CD8-positive, alpha-beta memory T cell (primary cell): Measurements from ENCODE around the gene ACRV1. TPM values are rescaled to one million over a fixed set of nuclear protein-coding genes. Genes with fewer than 3 reads are reported as not detected.
"Not testable (repeated sequence)": the region's sequence is repeated elsewhere in the genome, so short reads cannot be mapped to it uniquely, and the experiment has no call there.

ENCODE experiments used
- CTCF ChIA-PET: fragments of 350-600 bp; sonication (Branson Sonifier 250); formaldehyde crosslinking; loops from one replicate; lab custom pipeline; 2021; ENCODE audit warnings: antibody characterized with exemption; lab: Charles Lee
- POLR2A ChIA-PET: fragments of 350-600 bp; sonication (Branson Sonifier 250); formaldehyde crosslinking; loops from one replicate; lab custom pipeline; 2021; ENCODE audit warnings: antibody characterized with exemption; lab: Charles Lee
- DNase-seq, 5 donors: peaks; one replicate each; pipeline versions ENCODE4 v3.0.0 to v3.0.0-alpha.2; 2020 to 2022; ENCODE audit warnings: mixed read lengths in 1 of 5
- H3K27ac ChIP-seq: one replicate; pipeline ENCODE4 v1.7.0; 2013; ENCODE audit warnings: low read depth, mild to moderate bottlenecking, low read length, moderate library complexity
- H3K27me3 ChIP-seq: 2 replicates; pipeline ENCODE4 v1.7.0; 2013; ENCODE audit warnings: low read length, mild to moderate bottlenecking; ENCODE audit not compliant: insufficient read depth, poor library complexity, severe bottlenecking
- H3K36me3 ChIP-seq: 2 replicates; pipeline ENCODE4 v1.7.0; 2013; ENCODE audit warnings: mild to moderate bottlenecking, low read length, moderate library complexity; ENCODE audit not compliant: insufficient read depth
- H3K4me1 ChIP-seq: 2 replicates; pipeline ENCODE4 v1.7.0; 2013; ENCODE audit warnings: mild to moderate bottlenecking, low read length, moderate library complexity; ENCODE audit not compliant: insufficient read depth
- H3K4me3 ChIP-seq: 2 replicates; pipeline ENCODE4 v1.7.0; 2013; ENCODE audit warnings: mild to moderate bottlenecking, low read length
- H3K9me3 ChIP-seq: 2 replicates; pipeline ENCODE4 v1.7.0; 2013; ENCODE audit warnings: mild to moderate bottlenecking, low read length
- H3K27ac Mint-ChIP-seq, 8 donors: one replicate each; pipeline ENCODE4 v1.8.0; 2020 to 2021; ENCODE audit warnings: mixed read lengths in 8 of 8, mild to moderate bottlenecking in 6 of 8, inconsistent platforms in 3 of 8, moderate library complexity in 3 of 8
- H3K27me3 Mint-ChIP-seq, 2 donors: one replicate each; pipeline ENCODE4 v1.8.0; 2020 to 2021; ENCODE audit warnings: mixed read lengths in 2 of 2, mild to moderate bottlenecking in 1 of 2, moderate library complexity in 1 of 2
- H3K36me3 Mint-ChIP-seq, 3 donors: one replicate each; pipeline ENCODE4 v1.8.0; 2020 to 2021; ENCODE audit warnings: mixed read lengths in 3 of 3, inconsistent platforms in 1 of 3, mild to moderate bottlenecking in 1 of 3
- H3K4me1 Mint-ChIP-seq, 3 donors: one replicate each; pipeline ENCODE4 v1.8.0; 2020 to 2021; ENCODE audit warnings: mixed read lengths in 3 of 3, inconsistent platforms in 1 of 3, mild to moderate bottlenecking in 1 of 3
- H3K4me3 Mint-ChIP-seq, 7 donors: one replicate each; pipeline ENCODE4 v1.8.0; 2020 to 2021; ENCODE audit warnings: mixed read lengths in 7 of 7, mild to moderate bottlenecking in 6 of 7, moderate library complexity in 4 of 7, inconsistent platforms in 2 of 7
- H3K9me3 Mint-ChIP-seq, 5 donors: one replicate each; pipeline ENCODE4 v1.8.0; 2020 to 2022; ENCODE audit warnings: mixed read lengths in 5 of 5, mild to moderate bottlenecking in 3 of 5, moderate library complexity in 2 of 5, inconsistent platforms in 1 of 5
- polyA plus RNA-seq: library from polyadenylated mRNA; unstranded; fragments of 300-500 nt; fragmentation: Illumina TruSeq; gene quantifications from one replicate; pipeline ENCODE4 v1.2.3, GENCODE V29; 2021
- total RNA-seq, 2 experiments: library from RNA; stranded (reverse); gene quantifications; one replicate each; pipeline ENCODE4 v1.2.3, GENCODE V29; 2021

ACRV1 gene
- not detected for total RNA-seq
- polyA plus RNA-seq = not detected

- no peak within 1 kb of the TSS for H3K4me3 ChIP-seq
- Mint-ChIP-seq H3K27me3 (no peaks in the 10 kb centered on the region), H3K27ac (no peak within 1 kb of the TSS), H3K4me1 (no peaks in the 10 kb centered on the region), H3K36me3 (no peaks in the 10 kb centered on the region), H3K4me3 (no peak within 1 kb of the TSS), H3K9me3 (no peaks in the 10 kb centered on the region)
- DNase-seq = no peak
- no peaks in the 10 kb centered on the region for H3K4me1 ChIP-seq
- H3K27me3 ChIP-seq = no peaks in the 10 kb centered on the region
- ChIA-PET POLR2A (no interaction called here), CTCF (interaction anchor here (1.2 kb wide), 1 partner anchor 10 kb away, joined by 3 read pairs; no protein-coding TSS in a partner anchor)
- H3K36me3 ChIP-seq = no peaks in the 10 kb centered on the region
- no peak within 1 kb of the TSS for H3K27ac ChIP-seq
- H3K9me3 ChIP-seq = no peaks in the 10 kb centered on the region
Observed at GRCh38 chr11:125680747-125681146, at the start of gene ACRV1. Gene ACRV1 (minus strand): TSS chr11:125680847. CDS start chr11:125680780, 67 bp downstream.

DNA sequence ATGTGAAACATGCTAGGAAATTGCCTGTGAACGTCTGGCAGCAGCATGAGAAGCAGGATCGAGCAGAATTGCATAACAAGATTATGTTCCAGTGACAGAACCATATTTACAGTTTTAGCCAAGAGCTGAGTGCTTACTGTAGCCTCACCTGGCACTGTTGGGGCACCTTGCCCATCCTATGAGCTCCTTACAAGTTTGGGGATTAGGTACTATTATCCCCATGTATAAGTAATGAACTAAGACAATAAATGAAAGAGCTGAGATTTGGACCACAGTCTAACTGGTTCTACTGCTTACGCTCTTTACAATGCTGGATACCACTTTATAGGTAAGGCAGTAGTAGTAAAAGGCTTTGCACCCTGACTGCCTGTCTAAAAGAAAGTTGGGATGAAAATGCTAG is 48.3 kb upstream of the ACRV1 start:
- H3K4me3 Mint-ChIP-seq = no peak overlapping the region
- no peaks in the 10 kb centered on the region for H3K4me1 Mint-ChIP-seq
- no peak overlapping the region for H3K27ac Mint-ChIP-seq
- H3K27me3 Mint-ChIP-seq = peaks cover 4 to 18% of the 10 kb centered on the region in 2 donors
- POLR2A ChIA-PET = no interaction called here
- Histone ChIP-seq H3K4me3 (no peak overlapping the region), H3K27ac (no peak overlapping the region), H3K9me3 (no peaks in the 10 kb centered on the region), H3K27me3 (peaks cover 7% of the 10 kb centered on the region), H3K4me1 (no peaks in the 10 kb centered on the region), H3K36me3 (no peaks in the 10 kb centered on the region)
- peaks cover 0 to 2% (median 0%) of the 10 kb centered on the region in 3 donors for H3K36me3 Mint-ChIP-seq
- H3K9me3 Mint-ChIP-seq = peaks cover 0 to 2% (median 0%) of the 10 kb centered on the region in 5 donors
- DNase-seq = no peak
- CTCF ChIA-PET = no interaction called here

DNA sequence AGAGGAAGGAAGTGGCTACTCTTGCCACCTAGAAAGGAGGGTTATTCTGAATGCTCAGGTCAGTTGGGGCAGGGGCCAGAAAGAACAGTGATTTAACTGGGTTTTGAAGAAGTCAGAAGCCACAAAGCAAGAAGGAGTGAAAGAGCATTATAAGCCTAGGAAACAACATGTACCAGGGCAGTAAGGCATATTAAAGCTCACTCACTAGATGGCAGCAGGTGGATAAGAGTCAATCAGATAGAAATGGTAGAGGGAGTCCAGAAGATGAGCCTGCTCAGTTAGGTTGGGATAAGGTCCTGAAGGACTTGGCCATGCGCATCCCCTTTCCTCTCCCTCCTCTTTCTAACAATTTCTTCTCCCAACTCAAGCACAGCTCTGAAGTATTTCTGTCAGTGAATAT is 43.5 kb upstream of the ACRV1 start:
- no peaks in the 10 kb centered on the region for H3K4me1 ChIP-seq
- Mint-ChIP-seq H3K4me3 (no peak overlapping the region), H3K4me1 (no peaks in the 10 kb centered on the region), H3K27ac (no peak overlapping the region), H3K27me3 (peaks cover 6 to 49% of the 10 kb centered on the region in 2 donors), H3K9me3 (no peaks in the 10 kb centered on the region), H3K36me3 (peaks cover 0 to 2% (median 0%) of the 10 kb centered on the region in 3 donors)
- H3K4me3 ChIP-seq = no peak overlapping the region
- DNase-seq = no peak
- POLR2A ChIA-PET = no interaction called here
- CTCF ChIA-PET = no interaction called here
- no peaks in the 10 kb centered on the region for H3K27me3 ChIP-seq
- H3K27ac ChIP-seq = no peak overlapping the region
- no peaks in the 10 kb centered on the region for H3K36me3 ChIP-seq
- no peaks in the 10 kb centered on the region for H3K9me3 ChIP-seq

- Mint-ChIP-seq H3K4me1 (no peaks in the 10 kb centered on the region), H3K27me3 (peaks cover 6 to 49% of the 10 kb centered on the region in 2 donors), H3K4me3 (no peak overlapping the region), H3K9me3 (peaks cover 0 to 4% (median 2%) of the 10 kb centered on the region in 5 donors), H3K27ac (peak overlapping the region in 1 of 8 donors; percentile 7), H3K36me3 (no peaks in the 10 kb centered on the region)
- Histone ChIP-seq H3K36me3 (no peaks in the 10 kb centered on the region), H3K27ac (no peak overlapping the region), H3K27me3 (no peaks in the 10 kb centered on the region), H3K4me1 (no peaks in the 10 kb centered on the region), H3K4me3 (no peak overlapping the region), H3K9me3 (no peaks in the 10 kb centered on the region)
- no peak for DNase-seq
- ChIA-PET POLR2A (no interaction called here), CTCF (no interaction called here)
Observed at GRCh38 chr11:125720781-125721180, 40.1 kb upstream of the ACRV1 start.

GRCh38 chr11:125704686-125705085 is 24.0 kb upstream of the ACRV1 start:
- DNase-seq, H3K27ac Mint-ChIP-seq, CTCF ChIA-PET, H3K4me3 Mint-ChIP-seq, H3K36me3 ChIP-seq, H3K36me3 Mint-ChIP-seq, H3K9me3 Mint-ChIP-seq, H3K4me1 Mint-ChIP-seq, H3K27ac ChIP-seq, H3K27me3 ChIP-seq, H3K4me1 ChIP-seq, H3K9me3 ChIP-seq, H3K4me3 ChIP-seq, POLR2A ChIA-PET: not testable (repeated sequence)
- peaks cover 20 to 23% of the 10 kb centered on the region in 2 donors for H3K27me3 Mint-ChIP-seq

GRCh38 chr11:125701858-125702621 is 21.4 kb upstream of the ACRV1 start:
- no peak for DNase-seq
- H3K36me3 Mint-ChIP-seq = no peaks in the 10 kb centered on the region
- ChIA-PET POLR2A (no interaction called here), CTCF (no interaction called here)
- no peak overlapping the region for H3K4me3 Mint-ChIP-seq
- peaks cover 23 to 30% of the 10 kb centered on the region in 2 donors for H3K27me3 Mint-ChIP-seq
- H3K4me1 ChIP-seq = no peaks in the 10 kb centered on the region
- H3K36me3 ChIP-seq = no peaks in the 10 kb centered on the region
- no peaks in the 10 kb centered on the region for H3K27me3 ChIP-seq
- no peak overlapping the region for H3K27ac Mint-ChIP-seq
- no peak overlapping the region for H3K27ac ChIP-seq
- peaks cover 0 to 2% (median 0%) of the 10 kb centered on the region in 5 donors for H3K9me3 Mint-ChIP-seq
- no peaks in the 10 kb centered on the region for H3K4me1 Mint-ChIP-seq
- no peaks in the 10 kb centered on the region for H3K9me3 ChIP-seq
- no peak overlapping the region for H3K4me3 ChIP-seq

DNA sequence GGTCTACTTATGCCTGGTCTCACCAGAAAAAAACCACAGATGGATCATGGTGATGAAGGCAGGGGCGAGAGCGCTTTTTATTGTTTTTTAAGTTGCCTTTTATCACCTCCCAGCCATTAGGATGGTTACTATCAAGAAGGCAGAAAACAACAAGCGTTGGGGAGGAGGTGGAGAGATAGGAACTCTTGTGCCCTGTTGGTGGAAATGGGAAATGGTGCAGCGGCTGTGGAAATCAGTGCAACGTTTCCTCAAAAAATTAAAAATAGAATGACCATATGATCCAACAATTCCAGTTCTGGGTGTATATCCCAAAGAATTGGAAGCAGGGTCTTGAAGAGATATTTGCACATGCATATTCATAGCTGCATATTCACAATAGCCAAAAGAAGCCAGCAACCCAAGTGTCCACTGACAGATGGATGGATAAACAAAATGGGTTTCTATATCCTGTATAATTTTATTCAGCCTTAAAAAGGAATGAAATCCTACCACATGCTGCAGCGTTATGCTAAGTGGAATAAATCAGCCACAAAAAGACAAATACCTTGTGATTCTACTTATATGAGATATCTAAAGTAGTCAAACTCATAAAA is 20.5 kb upstream of the ACRV1 start:
- Mint-ChIP-seq H3K27me3 (peaks cover 21 to 30% of the 10 kb centered on the region in 2 donors), H3K27ac (no peak overlapping the region), H3K36me3 (no peaks in the 10 kb centered on the region), H3K4me1 (no peaks in the 10 kb centered on the region), H3K9me3 (peaks cover 0 to under 1% (median 0%) of the 10 kb centered on the region in 5 donors), H3K4me3 (no peak overlapping the region)
- CTCF ChIA-PET = no interaction called here
- Histone ChIP-seq H3K4me3 (no peak overlapping the region), H3K27me3 (no peaks in the 10 kb centered on the region), H3K4me1 (no peaks in the 10 kb centered on the region), H3K27ac (no peak overlapping the region), H3K9me3 (no peaks in the 10 kb centered on the region), H3K36me3 (no peaks in the 10 kb centered on the region)
- POLR2A ChIA-PET = no interaction called here
- no peak for DNase-seq

DNA sequence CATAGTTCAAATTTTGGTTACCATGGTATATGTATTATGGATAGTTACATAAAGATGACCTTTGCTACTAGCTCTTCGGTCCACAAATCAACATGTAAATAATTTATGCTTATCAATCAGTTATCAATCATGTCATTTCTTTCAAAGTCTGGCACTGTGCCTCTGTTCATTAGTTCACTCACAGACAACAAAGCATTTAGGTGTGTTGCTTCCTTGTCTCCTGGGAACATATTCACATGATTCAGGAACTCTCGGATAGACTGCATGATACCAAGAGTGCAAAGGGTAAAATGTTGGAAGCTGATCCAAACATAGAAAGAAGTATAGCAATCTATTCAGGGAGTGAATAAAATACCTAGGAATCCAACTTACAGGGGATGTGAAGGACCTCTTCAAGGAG is 14.3 kb upstream of the ACRV1 start:
- CTCF ChIA-PET = no interaction called here
- no peak overlapping the region for H3K4me3 Mint-ChIP-seq
- H3K27me3 ChIP-seq = no peaks in the 10 kb centered on the region
- H3K36me3 Mint-ChIP-seq = no peaks in the 10 kb centered on the region
- H3K9me3 Mint-ChIP-seq = no peaks in the 10 kb centered on the region
- no peak overlapping the region for H3K27ac Mint-ChIP-seq
- no peak for DNase-seq
- no peaks in the 10 kb centered on the region for H3K4me1 Mint-ChIP-seq
- no peaks in the 10 kb centered on the region for H3K9me3 ChIP-seq
- H3K4me1 ChIP-seq = no peaks in the 10 kb centered on the region
- H3K27me3 Mint-ChIP-seq = peaks cover 9 to 21% of the 10 kb centered on the region in 2 donors
- H3K36me3 ChIP-seq = no peaks in the 10 kb centered on the region
- no peak overlapping the region for H3K4me3 ChIP-seq
- POLR2A ChIA-PET = no interaction called here
- no peak overlapping the region for H3K27ac ChIP-seq
